Stimulated activated CD4-positive, alpha-beta T cell treated with anti-CD3 and anti-CD28 coated beads, Interleukin-1b, Interleukin-23, amount 100 ng/mL, for 24 hours (primary cell): ENCODE results near the gene PRODH.
"Not testable (repeated sequence)": the region's sequence is repeated elsewhere in the genome, so short reads cannot be mapped to it uniquely, and the experiment has no call there.

Experiments used
- DNase-seq, 4 experiments: peaks; one replicate each; pipeline ENCODE4 v3.0.0-alpha.2; 2020; ENCODE audit warnings: low read depth in 4 of 4, low spot score in 1 of 4

Gene PRODH

GRCh38 chr22:18909556-18909955, 26.5 kb downstream of the PRODH start:
- DNase-seq: no peak

- DNase-seq: no peak
Observed at GRCh38 chr22:18906896-18907295, 29.2 kb downstream of the PRODH start.

- not testable (repeated sequence) for DNase-seq
Observed at GRCh38 chr22:18906410-18906745, 29.7 kb downstream of the PRODH start.

GRCh38 chr22:18905540-18906409, 30.3 kb downstream of the PRODH start, which contains the start of gene DGCR6:
DGCR6 (plus strand) TSS chr22:18906320; CDS start chr22:18906375, 55 bp downstream.
- DNase-seq: no peak

- DNase-seq: not testable (repeated sequence)
Observed at GRCh38 chr22:18896037-18896657, 39.9 kb downstream of the PRODH start.

GRCh38 chr22:18893775-18894174, 42.3 kb downstream of the PRODH start:
- DNase-seq: not testable (repeated sequence)

- DNase-seq: not testable (repeated sequence)
Observed at GRCh38 chr22:18890510-18891192, 45.4 kb downstream of the PRODH start.

GRCh38 chr22:18888115-18888514, 48.0 kb downstream of the PRODH start:
- no peak for DNase-seq

GRCh38 chr22:18884465-18884864, 51.6 kb downstream of the PRODH start:
- not testable (repeated sequence) for DNase-seq

- peak in 3 of 4 experiments; percentile 29 to 32 (median 30) for DNase-seq
Observed at GRCh38 chr22:18881260-18881659, 54.8 kb downstream of the PRODH start.
